H9 (cell line): ENCODE measurements around the gene SCLY. TPM values are rescaled to one million over a fixed set of nuclear protein-coding genes. Genes with fewer than 3 reads are reported as not detected.

Experiments used
- DNase-seq: peaks from one replicate; pipeline ENCODE4 v3.0.0-alpha.2; 2017
- H2AFZ ChIP-seq: one replicate; pipeline ENCODE4 v1.6.1; 2013; ENCODE audit warnings: mild to moderate bottlenecking, low read length, control low read depth, moderate library complexity
- H2AK5ac ChIP-seq: 2 replicates; pipeline ENCODE4 v1.6.1; 2013; ENCODE audit warnings: low read length, control low read depth, mixed read lengths; ENCODE audit not compliant: insufficient read length
- H2BK120ac ChIP-seq: one replicate; pipeline ENCODE4 v1.6.1; 2013; ENCODE audit warnings: low read depth, mild to moderate bottlenecking, low read length, control low read depth, inconsistent platforms; ENCODE audit not compliant: poor library complexity, severe bottlenecking
- H2BK12ac ChIP-seq: 2 replicates; pipeline ENCODE4 v1.6.1; 2013; ENCODE audit warnings: low read length, control low read depth, mixed read lengths, low read depth; ENCODE audit not compliant: insufficient read length
- H2BK15ac ChIP-seq: 2 replicates; pipeline ENCODE4 v1.6.1; 2013; ENCODE audit warnings: low read depth, low read length, control low read depth
- H2BK20ac ChIP-seq: one replicate; pipeline ENCODE4 v1.6.1; 2013; ENCODE audit warnings: low read depth, mild to moderate bottlenecking, low read length, control low read depth, inconsistent platforms; ENCODE audit not compliant: poor library complexity, severe bottlenecking
- H2BK5ac ChIP-seq: 2 replicates; pipeline ENCODE4 v1.6.1; 2013; ENCODE audit warnings: low read length, control low read depth, mixed read lengths; ENCODE audit not compliant: insufficient read length
- H3K14ac ChIP-seq: 2 replicates; pipeline ENCODE4 v1.6.1; 2013; ENCODE audit warnings: low read length, control low read depth; ENCODE audit not compliant: insufficient read depth
- H3K18ac ChIP-seq: 2 replicates; pipeline ENCODE4 v1.6.1; 2013; ENCODE audit warnings: low read depth, mild to moderate bottlenecking, mixed read lengths, low read length, control low read depth; ENCODE audit not compliant: insufficient read length
- H3K23ac ChIP-seq: 2 replicates; pipeline ENCODE4 v1.6.1; 2013; ENCODE audit warnings: low read length, control low read depth, mixed read lengths, low read depth; ENCODE audit not compliant: insufficient read length
- H3K23me2 ChIP-seq: 2 replicates; pipeline ENCODE4 v1.6.1; 2013; ENCODE audit warnings: low read depth, mild to moderate bottlenecking, mixed read lengths, low read length, control low read depth; ENCODE audit not compliant: insufficient read length, poor library complexity, severe bottlenecking
- H3K27ac ChIP-seq: 2 replicates; pipeline ENCODE4 v1.5.1; 2013; ENCODE audit warnings: low read length, control low read depth, mixed read lengths, low read depth; ENCODE audit not compliant: insufficient read length
- H3K27me3 ChIP-seq: 2 replicates; pipeline ENCODE4 v1.6.1; 2013; ENCODE audit warnings: low read length, control low read depth, inconsistent platforms; ENCODE audit not compliant: insufficient read depth
- H3K4ac ChIP-seq: 2 replicates; pipeline ENCODE4 v1.6.1; 2013; ENCODE audit warnings: low read depth, mild to moderate bottlenecking, control low read depth, inconsistent platforms, low read length, moderate library complexity
- H3K4me1 ChIP-seq: 2 replicates; pipeline ENCODE4 v1.6.1; 2013; ENCODE audit warnings: low read length, control low read depth, inconsistent platforms; ENCODE audit not compliant: insufficient read depth
- H3K4me2 ChIP-seq: 2 replicates; pipeline ENCODE4 v1.6.1; 2013; ENCODE audit warnings: low read length, control low read depth, mixed read lengths; ENCODE audit not compliant: insufficient read length, insufficient read depth
- H3K56ac ChIP-seq: 2 replicates; pipeline ENCODE4 v1.6.1; 2013; ENCODE audit warnings: low read depth, mild to moderate bottlenecking, mixed read lengths, low read length, control low read depth; ENCODE audit not compliant: insufficient read length
- H3K79me1 ChIP-seq: 2 replicates; pipeline ENCODE4 v1.6.1; 2013; ENCODE audit warnings: low read depth, mild to moderate bottlenecking, moderate library complexity, low read length, control low read depth, inconsistent platforms; ENCODE audit not compliant: insufficient read depth, poor library complexity, severe bottlenecking
- H3K79me2 ChIP-seq: 2 replicates; pipeline ENCODE4 v1.6.1; 2013; ENCODE audit warnings: low read length, control low read depth, inconsistent platforms; ENCODE audit not compliant: insufficient read depth
- H3K9ac ChIP-seq: 2 replicates; pipeline ENCODE4 v1.6.1; 2013; ENCODE audit warnings: low read length, control low read depth, mixed read lengths; ENCODE audit not compliant: insufficient read length; ENCODE audit errors: extremely low read depth
- H3K9me3 ChIP-seq: one replicate; pipeline ENCODE4 v1.6.1; 2013; ENCODE audit warnings: low read depth, low read length, inconsistent platforms; ENCODE audit not compliant: control insufficient read depth
- H3T11ph ChIP-seq: one replicate; pipeline ENCODE4 v1.6.1; 2013; ENCODE audit warnings: mild to moderate bottlenecking, low read length, control low read depth, inconsistent platforms
- H4K20me1 ChIP-seq: one replicate; pipeline ENCODE4 v1.6.1; 2013; ENCODE audit not compliant: control insufficient read depth, insufficient read length, insufficient read depth
- H4K5ac ChIP-seq: 2 replicates; pipeline ENCODE4 v1.6.1; 2013; ENCODE audit warnings: low read depth, mild to moderate bottlenecking, mixed read lengths, low read length, control low read depth; ENCODE audit not compliant: insufficient read length
- H4K8ac ChIP-seq: replicated peaks from 2 replicates; pipeline ENCODE4 v1.6.1; 2013; ENCODE audit warnings: low read length, control low read depth, mixed read lengths, low read depth; ENCODE audit not compliant: insufficient read length
- H4K91ac ChIP-seq: 2 replicates; pipeline ENCODE4 v1.6.1; 2013; ENCODE audit warnings: low read depth, mild to moderate bottlenecking, moderate library complexity, mixed read lengths, low read length, control low read depth; ENCODE audit not compliant: insufficient read length
- H3K27ac Mint-ChIP-seq, 3 experiments: 2 replicates in 2 of 3; 3 replicates in 1 of 3; pipeline ENCODE4 v1.8.0; 2020 to 2021; ENCODE audit warnings: mixed read lengths in 3 of 3, mild to moderate bottlenecking in 1 of 3, moderate library complexity in 1 of 3
- H3K27me3 Mint-ChIP-seq: 2 replicates; pipeline ENCODE4 v1.8.0; 2021; ENCODE audit warnings: low read depth, mild to moderate bottlenecking, moderate library complexity, mixed read lengths
- H3K36me3 Mint-ChIP-seq, 3 experiments: 2 replicates in 2 of 3; 3 replicates in 1 of 3; pipeline ENCODE4 v1.8.0; 2020 to 2021; ENCODE audit warnings: low read depth in 3 of 3, mixed read lengths in 3 of 3; ENCODE audit not compliant: insufficient read depth in 1 of 3
- H3K4me1 Mint-ChIP-seq, 2 experiments: 2 replicates each; pipeline ENCODE4 v1.8.0; 2020; ENCODE audit warnings: mixed read lengths in 2 of 2
- H3K4me3 Mint-ChIP-seq, 2 experiments: 2 replicates in 1 of 2; 3 replicates in 1 of 2; pipeline ENCODE4 v1.8.0; 2020 to 2021; ENCODE audit warnings: mild to moderate bottlenecking in 2 of 2, mixed read lengths in 2 of 2, moderate library complexity in 1 of 2
- H3K9me3 Mint-ChIP-seq, 2 experiments: 2 replicates in 1 of 2; 3 replicates in 1 of 2; pipeline ENCODE4 v1.8.0; 2020; ENCODE audit warnings: mild to moderate bottlenecking in 2 of 2, mixed read lengths in 2 of 2, moderate library complexity in 1 of 2
- WGBS: extraction: QIAGEN DNeasy Blood & Tissue Kit; methylation state at CpG from one replicate; pipeline ENCODE4 v1.1.7; 2013; ENCODE audit warnings: missing lambda C conversion rate, low lambda C conversion rate, mixed read lengths; ENCODE audit not compliant: insufficient read length; ENCODE audit errors: extremely low coverage; 5-methylcytosine and 5-hydroxymethylcytosine counted together
- total RNA-seq: library from RNA; stranded (reverse); gene quantifications from 2 replicates; pipeline ENCODE4 v1.2.1, GENCODE V29; 2021
- TF ChIP-seq, protein P1 (sequence below): fragments of 200-600 bp; sonication (generic); conservative IDR thresholded peaks from 3 replicates; pipeline ENCODE4 v1.8.0; 2021; ENCODE audit warnings: antibody characterized with exemption, mild to moderate bottlenecking

SCLY gene
- total RNA-seq, 1 experiment from 2014 or later = 55.3 TPM

DNA sequence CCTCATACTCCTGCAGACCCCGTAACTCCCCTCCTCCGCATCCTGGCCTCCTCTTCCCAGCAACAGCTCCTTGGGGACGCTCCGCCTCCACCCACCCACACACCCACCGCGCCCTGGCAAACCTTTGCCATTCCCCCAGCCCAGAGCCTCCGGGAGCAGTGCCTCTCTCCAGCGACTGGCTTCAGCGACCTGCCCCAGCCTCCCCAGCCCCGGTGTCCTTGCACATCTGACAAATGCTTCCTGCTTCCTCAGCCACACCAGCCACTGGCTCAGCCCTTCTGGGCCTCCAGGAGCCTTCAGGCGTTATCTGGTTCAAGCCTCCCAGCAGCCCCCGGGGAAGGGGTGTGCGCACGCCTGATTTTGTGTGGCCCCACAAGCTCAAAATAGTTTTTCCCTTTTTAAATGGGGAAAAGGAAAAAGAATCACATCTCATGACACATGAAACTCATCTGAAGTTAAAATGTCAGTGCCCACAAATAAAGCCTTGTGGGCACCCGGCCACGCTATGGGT, 53.6 kb downstream of the SCLY start:
- no peak overlapping the region for H2BK5ac ChIP-seq
- no peak overlapping the region for H2AFZ ChIP-seq
- H3K4me2 ChIP-seq = no peak overlapping the region
- no peak overlapping the region for H4K8ac ChIP-seq
- TF ChIP-seq, protein P1, sequence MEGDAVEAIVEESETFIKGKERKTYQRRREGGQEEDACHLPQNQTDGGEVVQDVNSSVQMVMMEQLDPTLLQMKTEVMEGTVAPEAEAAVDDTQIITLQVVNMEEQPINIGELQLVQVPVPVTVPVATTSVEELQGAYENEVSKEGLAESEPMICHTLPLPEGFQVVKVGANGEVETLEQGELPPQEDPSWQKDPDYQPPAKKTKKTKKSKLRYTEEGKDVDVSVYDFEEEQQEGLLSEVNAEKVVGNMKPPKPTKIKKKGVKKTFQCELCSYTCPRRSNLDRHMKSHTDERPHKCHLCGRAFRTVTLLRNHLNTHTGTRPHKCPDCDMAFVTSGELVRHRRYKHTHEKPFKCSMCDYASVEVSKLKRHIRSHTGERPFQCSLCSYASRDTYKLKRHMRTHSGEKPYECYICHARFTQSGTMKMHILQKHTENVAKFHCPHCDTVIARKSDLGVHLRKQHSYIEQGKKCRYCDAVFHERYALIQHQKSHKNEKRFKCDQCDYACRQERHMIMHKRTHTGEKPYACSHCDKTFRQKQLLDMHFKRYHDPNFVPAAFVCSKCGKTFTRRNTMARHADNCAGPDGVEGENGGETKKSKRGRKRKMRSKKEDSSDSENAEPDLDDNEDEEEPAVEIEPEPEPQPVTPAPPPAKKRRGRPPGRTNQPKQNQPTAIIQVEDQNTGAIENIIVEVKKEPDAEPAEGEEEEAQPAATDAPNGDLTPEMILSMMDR = no peak
- H3K27ac ChIP-seq = no peak overlapping the region
- H3K4me1 ChIP-seq = no peaks in the 10 kb centered on the region
- Mint-ChIP-seq H3K4me3 (no peak overlapping the region), H3K27me3 (peaks cover 9% of the 10 kb centered on the region), H3K9me3 (peaks cover 15 to 26% of the 10 kb centered on the region in 2 experiments), H3K36me3 (peaks cover 0 to 9% (median 0%) of the 10 kb centered on the region in 3 experiments; a peak in 3 of 7 replicates), H3K27ac (no peak overlapping the region), H3K4me1 (peaks cover 2 to 3% of the 10 kb centered on the region in 2 experiments; a peak in 3 of 4 replicates)
- H3K79me1 ChIP-seq = no peaks in the 10 kb centered on the region
- no peak overlapping the region for H3K4ac ChIP-seq
- H2BK15ac ChIP-seq = no peak overlapping the region
- no peaks in the 10 kb centered on the region for H3K27me3 ChIP-seq
- H2BK12ac ChIP-seq = no peak overlapping the region
- no peak overlapping the region for H3T11ph ChIP-seq
- H2AK5ac ChIP-seq = no peak overlapping the region
- no CpG with 5 or more reads among the region's 16 CpGs for WGBS
- H3K18ac ChIP-seq = no peak overlapping the region
- H4K91ac ChIP-seq = no peak overlapping the region
- no peak overlapping the region for H3K9ac ChIP-seq
- H4K5ac ChIP-seq = no peak overlapping the region
- DNase-seq = no peak
- no peaks in the 10 kb centered on the region for H4K20me1 ChIP-seq
- no peaks in the 10 kb centered on the region for H3K9me3 ChIP-seq
- no peaks in the 10 kb centered on the region for H3K79me2 ChIP-seq
- no peak overlapping the region for H3K56ac ChIP-seq
- H2BK20ac ChIP-seq = no peak overlapping the region
- H2BK120ac ChIP-seq = no peak overlapping the region
- H3K14ac ChIP-seq = no peak overlapping the region
- peaks cover 5% of the 10 kb centered on the region for H3K23me2 ChIP-seq
- no peak overlapping the region for H3K23ac ChIP-seq
